WTC11 (cell line): ENCODE data around the gene ROBO1.

Experiments used
- FOXP1 ChIP-seq: sonication (generic); formaldehyde crosslinking; IDR thresholded peaks from 2 replicates; pipeline ENCODE4 v1.8.0; 2022; ENCODE audit warnings: missing genetic modification reagents, mild to moderate bottlenecking, moderate library complexity, borderline replicate concordance
- RELA ChIP-seq: sonication (generic); formaldehyde crosslinking; IDR thresholded peaks from 2 replicates; pipeline ENCODE4 v1.8.1; 2022; ENCODE audit warnings: missing genetic modification reagents, mild to moderate bottlenecking, borderline replicate concordance
- RORB ChIP-seq: fragments of 250-450 bp; sonication (Bioruptor Pico); IDR thresholded peaks from 2 replicates; pipeline ENCODE4 v1.9.0; 2021; ENCODE audit warnings: mild to moderate bottlenecking
- SMAD4 ChIP-seq: sonication (generic); formaldehyde crosslinking; IDR thresholded peaks from 2 replicates; pipeline ENCODE4 v1.8.0; 2022; ENCODE audit warnings: mild to moderate bottlenecking, missing genetic modification reagents
- TF ChIP-seq, protein P1 (sequence below): sonication (generic); formaldehyde crosslinking; IDR thresholded peaks from 2 replicates; pipeline ENCODE4 v1.8.0; 2023; ENCODE audit warnings: missing genetic modification reagents, mild to moderate bottlenecking, borderline replicate concordance
- TF ChIP-seq, protein P2 (sequence below): sonication (generic); formaldehyde crosslinking; IDR thresholded peaks from 2 replicates; pipeline ENCODE4 v1.8.1; 2023; ENCODE audit warnings: mild to moderate bottlenecking, missing genetic modification reagents, moderate library complexity
- TF ChIP-seq, protein P3 (sequence below): fragments of 200-600 bp; IDR thresholded peaks from 2 replicates; pipeline ENCODE4 v1.8.0; 2022; ENCODE audit warnings: antibody characterized with exemption
- TF ChIP-seq, protein P4 (sequence below): sonication (generic); formaldehyde crosslinking; IDR thresholded peaks from 2 replicates; pipeline ENCODE4 v1.8.0; 2022; ENCODE audit warnings: mild to moderate bottlenecking, missing genetic modification reagents
- TF ChIP-seq, protein P5 (sequence below): sonication (generic); formaldehyde crosslinking; IDR thresholded peaks from 2 replicates; pipeline ENCODE4 v1.8.1; 2023; ENCODE audit warnings: mild to moderate bottlenecking, missing genetic modification reagents
- TF ChIP-seq, protein P6 (sequence below): fragments of 250-450 bp; sonication (Bioruptor Pico); conservative IDR thresholded peaks from 2 replicates; pipeline ENCODE4 v1.9.0; 2021; ENCODE audit warnings: mild to moderate bottlenecking
- TF ChIP-seq, protein P7 (sequence below): sonication (generic); formaldehyde crosslinking; IDR thresholded peaks from 2 replicates; pipeline ENCODE4 v1.8.0; 2022; ENCODE audit warnings: mild to moderate bottlenecking, missing genetic modification reagents

DNA sequence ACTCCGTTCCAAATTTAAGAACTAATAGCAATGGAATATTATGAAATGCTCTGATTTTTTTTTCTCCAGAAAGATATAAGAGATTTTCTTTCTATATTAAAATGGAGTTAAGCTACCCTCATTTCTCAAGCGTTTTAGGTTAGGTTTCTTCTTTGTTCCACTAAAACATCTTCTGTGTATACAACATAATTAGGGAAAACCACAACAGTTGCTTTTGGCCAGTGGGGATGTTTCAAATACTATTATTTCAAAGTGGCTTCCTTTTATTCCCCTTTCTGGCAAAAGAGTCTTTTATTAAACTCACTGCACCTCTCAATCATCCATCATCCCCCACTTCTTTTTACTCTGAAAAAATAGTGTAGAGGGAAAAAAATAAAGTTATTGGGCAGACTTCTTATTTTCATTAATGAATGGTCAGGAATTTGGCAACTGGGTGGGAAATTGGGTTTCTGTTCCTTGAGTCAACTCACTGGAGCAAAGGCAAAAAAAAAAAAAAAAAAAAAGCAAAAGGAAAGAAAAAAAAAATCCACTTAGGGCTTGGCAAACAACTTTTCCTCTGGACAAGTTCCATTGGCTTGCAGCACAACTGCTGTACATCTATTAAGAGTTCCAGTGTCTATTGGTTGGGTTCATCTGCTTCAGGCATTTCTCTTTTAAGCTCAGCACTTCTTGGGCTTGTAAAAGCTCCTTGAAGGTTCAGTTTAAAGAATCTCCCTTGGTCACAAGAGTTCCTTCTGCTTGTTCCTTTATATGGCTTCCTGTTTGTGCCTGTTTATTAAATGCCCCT, 963.4 kb downstream of the ROBO1 start:
- TF ChIP-seq, protein P1, sequence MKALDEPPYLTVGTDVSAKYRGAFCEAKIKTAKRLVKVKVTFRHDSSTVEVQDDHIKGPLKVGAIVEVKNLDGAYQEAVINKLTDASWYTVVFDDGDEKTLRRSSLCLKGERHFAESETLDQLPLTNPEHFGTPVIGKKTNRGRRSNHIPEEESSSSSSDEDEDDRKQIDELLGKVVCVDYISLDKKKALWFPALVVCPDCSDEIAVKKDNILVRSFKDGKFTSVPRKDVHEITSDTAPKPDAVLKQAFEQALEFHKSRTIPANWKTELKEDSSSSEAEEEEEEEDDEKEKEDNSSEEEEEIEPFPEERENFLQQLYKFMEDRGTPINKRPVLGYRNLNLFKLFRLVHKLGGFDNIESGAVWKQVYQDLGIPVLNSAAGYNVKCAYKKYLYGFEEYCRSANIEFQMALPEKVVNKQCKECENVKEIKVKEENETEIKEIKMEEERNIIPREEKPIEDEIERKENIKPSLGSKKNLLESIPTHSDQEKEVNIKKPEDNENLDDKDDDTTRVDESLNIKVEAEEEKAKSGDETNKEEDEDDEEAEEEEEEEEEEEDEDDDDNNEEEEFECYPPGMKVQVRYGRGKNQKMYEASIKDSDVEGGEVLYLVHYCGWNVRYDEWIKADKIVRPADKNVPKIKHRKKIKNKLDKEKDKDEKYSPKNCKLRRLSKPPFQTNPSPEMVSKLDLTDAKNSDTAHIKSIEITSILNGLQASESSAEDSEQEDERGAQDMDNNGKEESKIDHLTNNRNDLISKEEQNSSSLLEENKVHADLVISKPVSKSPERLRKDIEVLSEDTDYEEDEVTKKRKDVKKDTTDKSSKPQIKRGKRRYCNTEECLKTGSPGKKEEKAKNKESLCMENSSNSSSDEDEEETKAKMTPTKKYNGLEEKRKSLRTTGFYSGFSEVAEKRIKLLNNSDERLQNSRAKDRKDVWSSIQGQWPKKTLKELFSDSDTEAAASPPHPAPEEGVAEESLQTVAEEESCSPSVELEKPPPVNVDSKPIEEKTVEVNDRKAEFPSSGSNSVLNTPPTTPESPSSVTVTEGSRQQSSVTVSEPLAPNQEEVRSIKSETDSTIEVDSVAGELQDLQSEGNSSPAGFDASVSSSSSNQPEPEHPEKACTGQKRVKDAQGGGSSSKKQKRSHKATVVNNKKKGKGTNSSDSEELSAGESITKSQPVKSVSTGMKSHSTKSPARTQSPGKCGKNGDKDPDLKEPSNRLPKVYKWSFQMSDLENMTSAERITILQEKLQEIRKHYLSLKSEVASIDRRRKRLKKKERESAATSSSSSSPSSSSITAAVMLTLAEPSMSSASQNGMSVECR (CRISPR knock-in tag), result no peak
- TF ChIP-seq, protein P2, sequence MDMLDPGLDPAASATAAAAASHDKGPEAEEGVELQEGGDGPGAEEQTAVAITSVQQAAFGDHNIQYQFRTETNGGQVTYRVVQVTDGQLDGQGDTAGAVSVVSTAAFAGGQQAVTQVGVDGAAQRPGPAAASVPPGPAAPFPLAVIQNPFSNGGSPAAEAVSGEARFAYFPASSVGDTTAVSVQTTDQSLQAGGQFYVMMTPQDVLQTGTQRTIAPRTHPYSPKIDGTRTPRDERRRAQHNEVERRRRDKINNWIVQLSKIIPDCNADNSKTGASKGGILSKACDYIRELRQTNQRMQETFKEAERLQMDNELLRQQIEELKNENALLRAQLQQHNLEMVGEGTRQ, result no peak
- TF ChIP-seq SMAD4 (CRISPR knock-in tag) (no peak), RORB (CRISPR knock-in tag) (no peak), RELA (CRISPR knock-in tag) (no peak), FOXP1 (no peak)
- TF ChIP-seq, protein P3, sequence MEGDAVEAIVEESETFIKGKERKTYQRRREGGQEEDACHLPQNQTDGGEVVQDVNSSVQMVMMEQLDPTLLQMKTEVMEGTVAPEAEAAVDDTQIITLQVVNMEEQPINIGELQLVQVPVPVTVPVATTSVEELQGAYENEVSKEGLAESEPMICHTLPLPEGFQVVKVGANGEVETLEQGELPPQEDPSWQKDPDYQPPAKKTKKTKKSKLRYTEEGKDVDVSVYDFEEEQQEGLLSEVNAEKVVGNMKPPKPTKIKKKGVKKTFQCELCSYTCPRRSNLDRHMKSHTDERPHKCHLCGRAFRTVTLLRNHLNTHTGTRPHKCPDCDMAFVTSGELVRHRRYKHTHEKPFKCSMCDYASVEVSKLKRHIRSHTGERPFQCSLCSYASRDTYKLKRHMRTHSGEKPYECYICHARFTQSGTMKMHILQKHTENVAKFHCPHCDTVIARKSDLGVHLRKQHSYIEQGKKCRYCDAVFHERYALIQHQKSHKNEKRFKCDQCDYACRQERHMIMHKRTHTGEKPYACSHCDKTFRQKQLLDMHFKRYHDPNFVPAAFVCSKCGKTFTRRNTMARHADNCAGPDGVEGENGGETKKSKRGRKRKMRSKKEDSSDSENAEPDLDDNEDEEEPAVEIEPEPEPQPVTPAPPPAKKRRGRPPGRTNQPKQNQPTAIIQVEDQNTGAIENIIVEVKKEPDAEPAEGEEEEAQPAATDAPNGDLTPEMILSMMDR, result no peak
- TF ChIP-seq, protein P4, sequence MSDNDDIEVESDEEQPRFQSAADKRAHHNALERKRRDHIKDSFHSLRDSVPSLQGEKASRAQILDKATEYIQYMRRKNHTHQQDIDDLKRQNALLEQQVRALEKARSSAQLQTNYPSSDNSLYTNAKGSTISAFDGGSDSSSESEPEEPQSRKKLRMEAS, result no peak
- TF ChIP-seq, protein P5, sequence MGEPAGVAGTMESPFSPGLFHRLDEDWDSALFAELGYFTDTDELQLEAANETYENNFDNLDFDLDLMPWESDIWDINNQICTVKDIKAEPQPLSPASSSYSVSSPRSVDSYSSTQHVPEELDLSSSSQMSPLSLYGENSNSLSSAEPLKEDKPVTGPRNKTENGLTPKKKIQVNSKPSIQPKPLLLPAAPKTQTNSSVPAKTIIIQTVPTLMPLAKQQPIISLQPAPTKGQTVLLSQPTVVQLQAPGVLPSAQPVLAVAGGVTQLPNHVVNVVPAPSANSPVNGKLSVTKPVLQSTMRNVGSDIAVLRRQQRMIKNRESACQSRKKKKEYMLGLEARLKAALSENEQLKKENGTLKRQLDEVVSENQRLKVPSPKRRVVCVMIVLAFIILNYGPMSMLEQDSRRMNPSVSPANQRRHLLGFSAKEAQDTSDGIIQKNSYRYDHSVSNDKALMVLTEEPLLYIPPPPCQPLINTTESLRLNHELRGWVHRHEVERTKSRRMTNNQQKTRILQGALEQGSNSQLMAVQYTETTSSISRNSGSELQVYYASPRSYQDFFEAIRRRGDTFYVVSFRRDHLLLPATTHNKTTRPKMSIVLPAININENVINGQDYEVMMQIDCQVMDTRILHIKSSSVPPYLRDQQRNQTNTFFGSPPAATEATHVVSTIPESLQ (CRISPR knock-in tag), result no peak
- TF ChIP-seq, protein P6, sequence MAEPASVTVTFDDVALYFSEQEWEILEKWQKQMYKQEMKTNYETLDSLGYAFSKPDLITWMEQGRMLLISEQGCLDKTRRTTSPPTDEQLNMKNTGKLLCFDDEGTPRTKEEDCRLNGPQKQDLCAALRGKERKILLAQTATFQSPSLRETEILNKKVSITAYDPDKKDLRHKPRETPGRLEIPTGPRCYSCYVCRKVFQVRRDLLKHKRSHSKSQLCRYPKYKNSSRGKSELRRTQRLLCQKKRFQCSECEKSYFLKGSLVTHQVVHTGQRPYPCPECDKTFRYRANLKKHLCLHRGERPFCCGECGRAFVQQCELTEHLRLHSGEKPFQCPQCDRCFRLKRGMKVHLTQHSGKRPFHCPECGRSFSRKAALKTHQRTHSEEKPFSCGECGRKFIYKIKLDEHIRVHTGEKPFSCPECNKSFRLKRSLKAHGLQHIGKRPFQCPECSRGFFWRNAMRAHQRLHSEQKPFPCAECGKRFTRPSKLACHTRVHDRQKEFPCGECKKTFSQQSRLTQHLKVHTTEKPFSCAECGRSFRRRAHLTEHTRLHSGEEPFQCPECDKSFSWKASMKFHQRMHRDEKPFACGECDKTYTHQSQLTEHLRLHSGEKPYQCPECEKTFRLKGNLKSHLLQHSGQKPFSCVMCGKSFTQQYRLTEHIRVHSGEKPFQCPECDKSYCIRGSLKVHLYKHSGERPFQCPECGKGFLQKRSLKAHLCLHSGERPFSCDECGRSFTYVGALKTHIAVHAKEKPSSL, result no peak
- TF ChIP-seq, protein P7, sequence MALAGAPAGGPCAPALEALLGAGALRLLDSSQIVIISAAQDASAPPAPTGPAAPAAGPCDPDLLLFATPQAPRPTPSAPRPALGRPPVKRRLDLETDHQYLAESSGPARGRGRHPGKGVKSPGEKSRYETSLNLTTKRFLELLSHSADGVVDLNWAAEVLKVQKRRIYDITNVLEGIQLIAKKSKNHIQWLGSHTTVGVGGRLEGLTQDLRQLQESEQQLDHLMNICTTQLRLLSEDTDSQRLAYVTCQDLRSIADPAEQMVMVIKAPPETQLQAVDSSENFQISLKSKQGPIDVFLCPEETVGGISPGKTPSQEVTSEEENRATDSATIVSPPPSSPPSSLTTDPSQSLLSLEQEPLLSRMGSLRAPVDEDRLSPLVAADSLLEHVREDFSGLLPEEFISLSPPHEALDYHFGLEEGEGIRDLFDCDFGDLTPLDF (CRISPR knock-in tag), result no peak
